GM18505 (cell line): Measurements from ENCODE around the gene TFF2.

Source experiments
- ATAC-seq: cut with Tn5 transposase; IDR thresholded peaks from one replicate; pipeline ENCODE4 v1.9.1; 2021; ENCODE audit not compliant: unreplicated experiment
- POLR2A ChIP-seq: IDR thresholded peaks from 4 replicates; pipeline ENCODE4 v1.6.1; 2011; ENCODE audit warnings: borderline replicate concordance; ENCODE audit not compliant: insufficient read depth, insufficient read length; ENCODE audit errors: extremely low read depth

TFF2 gene

DNA sequence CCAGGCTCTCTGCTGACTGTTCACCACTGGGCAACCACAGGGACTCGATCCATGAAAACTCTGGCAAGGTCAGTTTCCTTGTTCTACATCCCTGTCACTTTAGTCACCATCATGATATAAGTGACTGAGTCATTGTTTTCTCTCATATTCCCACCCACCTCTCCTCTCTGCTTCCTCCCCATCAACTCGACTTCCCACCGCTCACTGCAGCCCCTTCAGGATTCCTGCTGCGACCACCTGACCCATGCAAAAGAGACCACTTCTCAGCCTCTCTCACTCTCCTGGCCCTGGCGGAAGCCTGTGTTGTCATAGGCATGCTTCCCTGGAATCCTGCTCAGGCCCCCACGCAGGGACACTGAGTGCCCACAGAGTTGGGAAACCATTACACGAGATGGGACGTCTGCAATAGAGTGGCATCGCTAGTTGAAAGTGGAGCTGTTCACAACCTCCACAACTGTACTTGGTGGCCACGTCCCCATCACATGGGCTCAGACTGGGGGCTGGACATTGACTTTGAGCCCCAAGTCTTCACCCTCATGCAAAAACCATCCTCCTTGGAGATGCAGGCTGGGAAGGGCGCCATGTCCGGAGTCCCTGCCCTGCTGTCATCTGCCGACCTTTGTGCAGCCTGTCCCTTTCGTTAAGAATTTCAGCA, 1.8 kb upstream of the TFF2 start:
- ATAC-seq, result no peak
- TF ChIP-seq POLR2A, result no peak

DNA sequence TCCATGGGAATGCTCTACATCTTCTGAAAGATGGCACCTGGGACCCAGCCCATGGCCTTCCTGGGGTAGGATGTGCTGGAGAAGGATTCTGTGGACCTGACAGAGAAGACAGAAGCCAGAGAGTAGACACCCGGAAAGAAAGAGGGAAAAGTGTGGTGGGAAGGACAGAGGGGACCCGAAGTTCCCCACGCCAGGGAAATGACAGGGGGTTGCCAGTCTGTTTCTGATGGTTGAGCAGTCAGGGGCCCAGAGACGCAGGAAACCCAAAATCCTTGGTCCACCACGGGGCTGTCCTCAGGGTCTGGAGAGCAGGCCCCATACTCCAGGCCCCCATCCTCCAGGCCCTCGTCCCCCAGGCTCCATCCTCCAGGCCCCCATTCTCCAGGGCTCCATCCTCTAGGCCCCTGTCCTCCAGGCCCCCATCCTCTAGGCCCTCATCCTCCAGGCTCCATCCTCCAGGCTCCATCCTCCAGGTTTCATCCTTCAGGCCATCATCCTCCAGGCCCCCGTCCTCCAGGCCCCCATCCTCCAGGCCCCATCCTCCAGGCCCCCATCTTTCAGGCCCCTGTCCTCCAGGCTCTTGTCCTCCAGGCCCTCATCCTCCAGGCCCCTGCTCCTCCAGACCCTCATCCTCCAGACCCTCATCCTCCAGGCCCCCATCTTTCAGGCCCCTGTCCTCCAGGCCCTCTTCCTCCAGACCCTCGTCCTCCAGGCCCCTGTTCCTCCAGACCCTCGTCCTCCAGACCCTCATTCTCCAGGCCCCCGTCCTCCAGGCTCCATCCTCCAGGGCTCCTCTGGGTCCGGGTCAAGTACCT, 1.0 kb upstream of the TFF2 start:
- no peak for ATAC-seq
- no peak for TF ChIP-seq POLR2A

DNA sequence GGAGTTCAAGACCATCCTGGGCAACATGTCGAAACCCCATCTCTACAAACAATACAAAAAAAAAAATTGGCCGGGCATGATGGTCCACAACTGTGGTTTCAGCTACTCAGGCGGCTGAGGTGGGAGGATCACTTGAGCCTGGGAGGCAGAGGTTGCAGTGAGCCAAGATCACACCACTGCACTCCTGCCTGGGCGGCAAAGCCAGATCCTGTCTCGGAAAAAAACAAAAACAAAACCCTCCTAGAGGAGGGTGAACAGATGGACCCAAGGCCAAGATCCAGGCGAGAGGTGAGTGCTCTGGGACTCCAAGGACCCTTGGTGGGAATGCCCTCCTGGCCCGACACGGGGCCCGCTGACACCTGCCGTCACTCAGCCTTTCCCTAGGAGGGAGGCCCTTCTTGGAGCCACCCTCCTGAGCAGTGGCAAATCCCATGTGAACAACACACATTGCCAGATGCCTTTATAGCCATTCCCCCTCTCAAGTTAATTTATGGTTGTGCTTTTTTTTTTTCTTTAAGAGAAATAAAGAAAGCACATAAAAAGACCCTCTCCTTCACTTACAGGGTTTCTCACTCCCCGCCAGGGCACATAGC, 380 bp downstream of the TFF2 start:
- TF ChIP-seq POLR2A, result no peak
- ATAC-seq, result no peak

DNA sequence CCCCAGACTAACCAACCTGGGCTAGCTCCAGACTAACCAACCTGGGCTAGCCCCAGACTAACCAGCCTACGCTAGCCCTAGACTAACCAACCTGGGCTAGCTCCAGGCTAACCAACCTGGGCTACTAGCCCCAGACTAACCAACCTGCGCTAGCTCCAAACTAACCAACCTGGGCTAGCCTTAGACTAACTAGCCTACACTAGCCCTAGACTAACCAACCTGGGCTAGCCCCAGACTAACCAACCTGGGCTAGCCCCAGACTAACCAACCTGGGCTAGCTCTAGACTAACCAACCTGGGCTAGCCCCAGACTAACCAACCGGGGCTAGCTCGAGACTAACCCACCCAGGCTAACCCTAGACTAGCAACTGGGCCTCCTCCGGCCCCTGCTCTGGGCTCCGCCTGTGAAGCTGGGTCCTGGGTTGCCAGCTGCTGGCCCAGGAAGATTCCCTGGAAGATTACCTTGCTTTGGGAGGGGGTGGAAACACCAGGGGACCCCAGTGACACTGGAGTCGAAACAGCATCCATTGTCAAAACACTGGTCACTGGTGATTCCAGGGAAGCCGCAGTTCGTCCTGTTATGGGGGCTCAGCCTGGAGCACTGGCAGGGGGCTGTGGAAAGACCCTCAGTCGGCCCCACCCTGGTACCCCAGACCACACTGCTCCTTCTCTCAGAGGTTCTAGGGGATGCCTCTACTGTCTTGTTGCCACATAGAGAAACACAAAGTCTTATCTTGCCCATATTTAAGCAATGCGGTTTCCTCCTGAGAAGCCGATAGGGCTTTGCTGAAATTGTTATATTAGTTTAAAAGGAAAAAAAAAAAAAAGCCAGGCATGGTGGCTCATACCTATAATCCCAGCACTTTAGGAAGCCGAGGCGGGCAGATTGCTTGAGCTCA, 1.1 kb downstream of the TFF2 start:
- no peak for TF ChIP-seq POLR2A
- no peak for ATAC-seq

DNA sequence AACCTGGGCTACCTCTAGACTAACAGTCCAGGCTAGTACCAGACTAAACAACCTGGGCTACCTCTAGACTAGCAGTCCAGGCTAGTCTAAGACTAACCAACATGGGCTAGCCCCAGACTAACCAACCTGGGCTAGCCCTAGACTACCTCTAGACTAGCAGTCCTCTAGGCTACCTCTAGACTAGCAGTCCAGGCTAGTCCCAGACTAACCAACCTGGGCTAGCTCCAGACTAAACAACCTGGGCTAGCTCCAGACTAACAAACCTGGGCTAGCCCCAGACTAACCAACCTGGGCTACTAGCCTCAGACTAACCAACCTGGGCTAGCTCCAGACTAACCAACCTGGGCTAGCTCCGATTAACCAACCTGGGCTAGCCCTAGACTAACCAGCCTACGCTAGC, 2.0 kb downstream of the TFF2 start:
- TF ChIP-seq POLR2A, result no peak
- no peak for ATAC-seq

DNA sequence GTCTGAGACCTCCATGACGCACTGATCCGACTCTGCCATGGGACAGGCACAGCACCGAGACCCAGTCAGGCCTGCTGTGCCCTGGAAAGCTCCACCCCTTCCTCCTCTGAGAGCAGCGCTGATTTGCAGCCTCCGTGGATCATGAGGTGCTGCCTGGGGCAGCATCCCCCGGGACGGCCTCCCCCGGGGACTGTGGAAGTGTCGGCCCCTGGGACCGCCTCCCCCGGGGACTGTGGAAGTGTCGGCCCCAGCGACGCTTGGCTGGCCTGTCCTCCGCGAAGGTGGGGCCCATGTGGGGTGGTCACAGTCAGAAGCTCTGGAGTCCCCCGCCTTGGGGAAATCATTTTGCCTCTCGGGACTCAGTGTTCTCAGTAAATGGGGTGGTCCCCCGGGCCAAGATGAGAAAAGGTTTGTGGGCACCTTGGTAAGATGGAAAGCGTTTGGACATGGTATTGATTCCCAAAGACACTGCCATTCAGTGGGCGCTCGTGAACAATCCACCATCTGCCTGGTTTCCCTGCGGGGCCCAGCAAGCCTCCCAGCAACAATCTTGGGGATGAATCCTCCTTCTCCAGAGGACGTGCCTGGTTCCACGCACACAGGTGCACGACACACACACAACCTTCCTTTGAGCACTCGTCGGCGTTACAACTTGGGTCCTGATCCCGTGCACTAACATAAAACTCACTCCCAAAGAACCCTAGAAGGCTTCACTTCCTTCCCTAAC, 3.0 kb downstream of the TFF2 start:
- no peak for TF ChIP-seq POLR2A
- ATAC-seq, result no peak

DNA sequence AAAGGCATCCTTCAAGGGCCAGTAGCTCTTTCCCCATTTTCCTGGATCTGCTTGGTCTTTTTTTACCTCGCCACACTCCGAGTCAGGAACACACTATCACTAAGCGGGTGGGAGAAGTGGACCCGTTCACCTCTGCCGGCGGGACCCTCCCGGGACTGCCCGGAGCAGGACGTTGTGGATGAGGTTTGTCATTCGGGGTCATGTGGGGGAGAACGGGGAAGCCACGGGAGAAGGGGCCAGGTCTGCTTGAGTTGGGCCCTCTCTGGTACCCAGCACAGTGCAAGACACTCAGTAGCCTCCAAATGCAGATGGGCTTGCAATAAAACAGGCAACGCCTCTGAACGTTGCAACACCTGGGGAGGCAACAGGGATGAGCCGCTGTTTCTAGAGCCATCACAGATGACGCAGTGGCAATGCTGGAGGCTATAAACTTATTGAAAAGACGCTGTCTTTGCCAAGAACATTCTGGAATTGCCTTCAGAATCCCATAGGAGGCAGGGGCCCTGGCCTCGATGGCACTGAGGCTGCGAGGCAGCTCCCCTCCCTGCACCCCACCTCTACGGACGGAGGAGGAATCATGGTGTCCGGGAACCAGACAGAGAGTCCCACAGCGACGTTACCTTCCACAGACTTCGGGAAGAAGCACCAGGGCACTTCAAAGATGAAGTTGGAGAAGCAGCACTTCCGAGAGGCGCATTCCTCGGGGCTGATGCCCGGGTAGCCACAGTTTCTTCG, 3.8 kb downstream of the TFF2 start:
- no peak for TF ChIP-seq POLR2A
- ATAC-seq, result no peak

DNA sequence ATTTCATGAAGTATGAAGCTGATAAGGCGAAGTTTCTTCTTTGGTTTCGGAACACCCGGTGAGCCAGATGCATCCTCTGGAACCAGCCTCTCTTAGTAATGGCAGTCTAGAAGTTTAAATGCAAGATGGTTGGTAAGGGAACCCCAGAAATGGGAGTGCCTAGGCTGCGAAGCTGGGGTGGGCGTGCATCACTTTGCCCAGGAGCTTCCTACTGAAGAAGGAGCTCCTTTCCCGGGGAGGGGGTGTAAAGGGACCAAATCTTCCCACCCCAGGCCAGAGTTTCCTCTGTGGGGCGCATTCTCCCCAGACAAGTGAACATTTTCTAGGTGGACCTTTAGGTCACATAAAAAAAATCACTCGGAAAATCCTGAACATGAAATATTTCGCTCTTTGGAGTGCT, 4.4 kb downstream of the TFF2 start:
- TF ChIP-seq POLR2A, result no peak
- ATAC-seq, result no peak

DNA sequence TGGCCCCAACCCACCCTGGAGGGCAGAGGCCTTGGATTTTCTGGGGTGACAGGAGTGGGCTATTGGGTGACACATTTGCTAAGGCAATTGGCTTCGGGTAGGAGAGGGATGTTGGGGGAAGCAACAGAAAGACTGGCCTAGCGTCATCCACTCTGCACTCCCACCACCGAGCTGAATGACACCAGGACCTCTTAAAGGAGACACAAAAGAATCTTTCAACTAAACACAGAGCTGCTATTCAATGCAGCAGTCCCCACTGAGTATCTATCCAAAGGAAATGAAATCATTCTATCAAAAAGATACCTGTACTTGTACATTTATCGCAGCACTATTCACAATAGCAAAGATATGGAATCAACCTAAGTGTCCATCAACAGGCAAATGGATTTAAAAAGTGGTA, 6.2 kb downstream of the TFF2 start:
- ATAC-seq, result no peak
- no peak for TF ChIP-seq POLR2A

DNA sequence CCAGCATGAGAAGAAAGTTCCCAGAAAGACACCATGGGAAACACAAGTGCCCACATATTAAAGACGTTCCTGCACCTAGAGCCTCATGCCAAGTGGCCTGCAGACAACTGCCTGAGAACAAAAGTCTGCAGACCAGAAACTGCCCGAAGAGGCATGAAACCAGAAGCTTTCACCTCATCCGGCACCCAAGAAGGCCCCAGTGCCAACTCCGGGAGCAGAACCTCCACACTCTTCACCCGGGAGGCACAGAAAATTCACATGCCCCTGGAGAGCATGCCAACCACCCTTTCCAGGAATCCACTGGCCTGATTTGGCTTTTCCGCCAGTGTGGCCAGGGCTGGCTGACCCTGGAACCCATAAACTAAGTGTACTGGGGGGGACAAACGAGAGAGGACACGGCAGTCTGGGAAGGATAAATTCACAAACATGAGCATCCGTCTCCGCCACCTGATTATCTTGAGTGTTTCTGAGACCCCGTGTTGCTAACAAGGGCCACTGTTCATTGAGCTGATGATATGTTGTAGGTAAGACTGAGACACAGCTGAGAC, 6.8 kb downstream of the TFF2 start:
- no peak for TF ChIP-seq POLR2A

DNA sequence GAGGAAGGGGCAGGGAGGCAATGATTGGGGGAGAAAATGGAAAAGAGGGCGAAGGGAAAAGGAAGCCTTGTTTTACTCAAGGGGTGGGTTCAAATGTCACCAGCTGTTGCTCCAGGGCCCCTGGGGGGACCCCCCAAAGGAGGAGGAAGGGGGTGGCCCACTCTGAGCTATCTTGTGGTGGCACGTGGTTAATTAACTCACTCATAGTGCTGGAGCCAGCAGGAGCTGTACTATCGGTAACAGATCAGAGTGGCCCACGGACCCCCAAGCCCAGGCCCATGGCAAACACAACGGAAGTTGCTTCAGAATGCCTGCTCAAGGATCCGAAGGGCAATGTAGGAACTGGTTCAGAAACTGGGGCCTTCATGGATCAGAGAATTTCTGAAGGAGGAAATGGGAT, 7.2 kb downstream of the TFF2 start:
- ATAC-seq, result no peak
- TF ChIP-seq POLR2A, result no peak

More for the DNA sequence above, 6.8 kb downstream of the TFF2 start:
- no peak for ATAC-seq

DNA sequence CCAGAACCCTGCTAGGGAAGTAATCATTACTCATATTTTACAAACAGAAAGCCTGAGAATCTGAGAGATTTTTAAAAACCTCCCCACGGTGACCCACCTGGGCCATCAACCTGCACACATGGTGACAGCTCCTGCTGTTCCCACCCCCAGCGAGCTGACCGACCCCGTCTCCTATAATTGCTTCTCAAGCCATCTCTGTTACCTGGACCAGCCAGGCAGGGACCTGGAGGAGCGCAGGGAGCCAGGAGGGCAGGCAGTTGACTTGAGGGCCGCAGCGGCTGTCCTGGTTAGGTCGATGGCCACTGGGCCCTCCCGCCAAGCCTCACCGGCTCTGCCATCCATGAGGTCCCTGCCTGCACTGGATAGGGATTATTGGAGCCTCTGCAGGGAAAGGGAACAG, 7.7 kb downstream of the TFF2 start:
- TF ChIP-seq POLR2A, result no peak

More for the DNA sequence above, 7.7 kb downstream of the TFF2 start:
- no peak for ATAC-seq
